D721Med (cell line): ENCODE results near the gene SOST.
"Not testable (repeated sequence)": the region's sequence is repeated elsewhere in the genome, so short reads cannot be mapped to it uniquely, and the experiment has no call there.

Source experiments
- DNase-seq: peaks from one replicate; pipeline ENCODE4 v3.0.0; 2011; ENCODE audit warnings: low spot score; ENCODE audit not compliant: insufficient read length
- FAIRE-seq: peaks from 2 replicates; lab custom pipeline; 2011; peaks lifted over from hg19 to GRCh38; lab: Jason Lieb, UNC
- CTCF ChIP-seq: IDR thresholded peaks from 2 replicates; pipeline ENCODE4 v1.5.1; 2012; ENCODE audit warnings: mild to moderate bottlenecking, control low read depth; ENCODE audit not compliant: insufficient read depth; ENCODE audit errors: missing control alignments

Gene SOST

DNA sequence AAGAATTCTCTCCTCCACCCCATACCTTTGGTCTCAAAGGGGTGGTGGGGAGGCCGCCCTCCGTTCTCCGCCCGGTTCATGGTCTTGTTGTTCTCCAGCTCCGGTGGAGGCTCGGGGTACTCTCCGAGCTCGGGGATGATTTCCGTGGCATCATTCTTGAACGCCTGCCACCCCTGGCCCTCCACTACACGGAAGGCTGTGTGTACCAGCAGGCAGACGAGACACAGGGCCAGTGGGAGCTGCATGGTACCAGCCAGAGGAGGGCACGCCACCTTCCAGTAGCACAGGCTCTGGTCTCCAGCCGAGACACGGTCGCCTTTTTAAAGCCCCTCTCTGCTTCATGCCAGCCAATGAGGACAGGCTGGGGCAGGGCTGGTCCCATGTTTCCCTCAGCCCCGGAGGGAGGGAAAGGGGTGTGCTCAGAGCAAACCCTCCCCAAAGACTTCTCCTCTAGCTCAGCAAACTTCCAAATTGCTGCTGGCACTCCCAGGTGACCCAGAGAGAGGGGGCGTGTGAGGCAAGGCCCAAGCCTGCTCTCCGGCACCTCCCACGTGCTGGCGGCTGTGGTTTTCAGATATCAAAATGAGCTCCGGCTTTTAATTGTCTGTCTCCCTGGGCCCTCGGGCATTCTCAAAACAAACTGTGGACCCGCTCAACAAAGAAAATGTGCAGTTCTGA is at the start of gene SOST:
Gene SOST (minus strand): TSS at position 295 of the 678 bp plus-strand sequence. CDS start 50 bp downstream, at position 245.
- FAIRE-seq = no peak
- DNase-seq = no peak
- no peak for TF ChIP-seq CTCF

DNA sequence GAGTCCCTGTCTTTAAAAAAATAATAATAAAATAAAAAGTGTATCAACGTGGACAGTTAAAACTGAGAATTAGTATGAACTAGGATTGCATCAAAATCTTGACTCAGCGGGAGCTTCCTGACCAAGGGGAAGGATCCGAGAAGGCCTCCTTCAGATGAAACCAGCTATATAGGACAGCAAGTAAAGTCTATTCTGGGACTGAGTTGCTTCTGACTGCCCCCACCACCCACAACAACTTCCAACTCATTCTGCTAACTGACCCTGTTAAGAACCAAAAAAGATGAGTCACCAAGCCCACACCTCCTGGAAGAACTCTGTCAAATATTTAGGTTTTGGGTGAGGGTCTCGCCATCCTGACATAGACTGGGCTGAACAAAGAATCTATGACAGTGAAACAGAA is 49.5 kb upstream of the SOST start:
- FAIRE-seq (no peak), DNase-seq (no peak)

DNA sequence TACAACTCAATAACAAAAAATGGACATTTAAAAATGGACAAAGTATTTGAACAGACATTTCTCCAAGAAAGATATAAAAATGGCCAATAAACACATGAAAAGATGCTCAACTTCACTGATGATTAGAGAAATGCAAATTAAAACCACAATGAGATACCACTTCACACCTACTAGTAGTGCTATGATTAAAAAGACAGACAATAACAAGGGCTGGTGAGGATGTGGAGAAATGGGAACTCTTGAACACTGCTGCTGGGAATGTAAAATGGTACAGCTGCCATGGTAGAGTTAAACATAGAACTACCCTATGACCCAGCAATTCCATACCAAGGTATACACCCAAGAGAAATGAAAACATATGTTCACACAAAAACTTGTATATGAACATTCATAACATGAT is 46.5 kb upstream of the SOST start:
- no peak for TF ChIP-seq CTCF
- no peak for FAIRE-seq
- no peak for DNase-seq

More for the DNA sequence above, 49.5 kb upstream of the SOST start:
- TF ChIP-seq CTCF = no peak

DNA sequence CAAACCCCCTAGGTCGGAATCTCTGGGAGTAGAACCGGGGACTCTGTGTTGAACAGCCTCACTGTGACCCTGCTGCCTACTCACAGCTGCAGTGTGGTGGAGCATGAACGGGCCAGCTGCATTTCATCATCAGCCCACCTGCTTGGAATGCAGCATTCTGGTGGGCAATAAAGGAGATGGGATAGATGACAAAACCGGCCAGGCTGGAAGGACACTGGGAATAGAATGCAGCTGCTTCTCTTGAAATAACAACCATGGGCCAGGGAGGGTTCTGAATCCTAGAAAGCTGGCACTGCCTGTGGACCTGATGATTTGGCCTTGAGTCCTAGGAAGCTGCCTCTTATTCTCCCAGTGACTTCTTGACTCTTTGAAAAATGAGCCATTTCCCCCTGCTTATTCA is 45.2 kb upstream of the SOST start:
- DNase-seq (no peak), FAIRE-seq (no peak)
- TF ChIP-seq CTCF = no peak

DNA sequence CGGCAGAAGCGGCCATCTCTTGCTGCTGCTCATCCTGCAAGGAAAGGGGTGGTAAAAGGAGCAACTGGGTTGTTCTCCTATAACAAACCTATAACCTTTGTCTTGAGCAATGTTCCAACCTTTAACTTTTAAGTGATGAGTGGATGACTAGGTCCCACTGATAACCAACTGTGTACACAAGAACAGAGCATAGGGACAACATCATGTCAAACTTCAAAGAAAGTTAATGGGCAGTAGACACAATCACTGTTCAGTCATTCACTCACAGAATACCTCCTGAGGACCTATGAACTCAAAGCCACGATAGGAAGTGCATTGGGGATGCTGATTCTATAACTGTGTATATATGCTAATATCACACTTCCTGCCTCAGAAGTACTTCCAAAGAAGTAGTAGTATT is 43.3 kb upstream of the SOST start:
- no peak for DNase-seq
- no peak for FAIRE-seq
- no peak for TF ChIP-seq CTCF

DNA sequence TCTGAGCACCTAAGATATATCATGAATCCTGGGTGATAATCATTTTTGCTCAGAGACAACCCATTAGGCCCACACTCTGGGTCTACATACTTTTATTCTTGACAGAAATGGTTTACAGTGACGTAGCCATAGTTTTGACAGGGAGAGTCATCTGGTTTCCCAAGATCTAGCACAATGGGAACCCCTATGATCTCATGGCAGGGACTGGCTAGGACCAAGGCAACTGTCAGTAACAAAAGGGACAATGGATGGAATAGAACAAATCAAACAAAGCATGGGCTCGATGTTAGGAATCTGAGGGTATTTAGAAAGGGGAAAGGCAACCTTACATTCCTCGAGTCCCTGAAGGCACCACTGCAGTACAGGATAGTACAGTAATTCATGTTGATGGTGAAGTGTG is 42.1 kb upstream of the SOST start:
- DNase-seq (no peak), FAIRE-seq (no peak)
- no peak for TF ChIP-seq CTCF

DNA sequence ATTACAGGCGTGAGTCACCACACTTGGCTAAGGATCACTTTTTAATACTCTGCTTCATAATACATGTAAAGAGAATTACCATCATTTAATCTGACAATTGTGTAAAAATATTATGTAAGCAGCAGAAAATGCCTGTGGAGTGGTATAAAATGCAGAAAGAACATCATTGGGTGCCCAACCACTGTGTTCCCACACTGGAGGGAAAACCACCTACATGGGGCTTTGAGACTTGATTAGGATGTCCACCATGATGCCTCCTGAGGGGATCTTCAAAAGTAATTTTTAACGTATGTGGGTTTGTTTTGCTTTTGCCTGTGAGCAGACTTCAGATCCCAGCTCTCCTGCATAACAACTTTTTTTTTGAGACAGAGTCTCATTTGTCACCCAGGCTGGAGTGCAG is 40.5 kb upstream of the SOST start:
- FAIRE-seq (no peak), DNase-seq (no peak)
- TF ChIP-seq CTCF = no peak

- not testable (repeated sequence) for FAIRE-seq, DNase-seq
Measured at GRCh38 chr17:43798024-43798423, 39.4 kb upstream of the SOST start.

- FAIRE-seq, DNase-seq: not testable (repeated sequence)
Measured at GRCh38 chr17:43792668-43793067, 34.1 kb upstream of the SOST start.
